T47D (cell line): ENCODE results near the gene SLC16A11.
"Not testable (repeated sequence)": the region's sequence is repeated elsewhere in the genome, so short reads cannot be mapped to it uniquely, and the experiment has no call there.

Source experiments
- DNase-seq, 2 experiments: peaks; one replicate each; pipeline versions ENCODE4 v3.0.0 to v3.0.0-alpha.2; 2011 to 2012; ENCODE audit warnings: low read depth in 1 of 2, low spot score in 1 of 2
- JUND ChIP-seq: IDR thresholded peaks from 2 replicates; pipeline ENCODE4 v1.6.1; 2012; ENCODE audit warnings: low read depth
- in situ Hi-C: cut with HindIII; loops from 2 replicates; pipeline ENCODE4 v1.10.0; 2016; ENCODE audit warnings: low sequenced_read_pairs, low pct_unique_long_range_greater_than_20kb

SLC16A11 gene

GRCh38 chr17:7004398-7005253 is 39.3 kb downstream of the SLC16A11 start:
- in situ Hi-C loops, result no loop called here
- no peak for TF ChIP-seq JUND
- DNase-seq, result peak in 1 of 2 experiments; percentile 76

- in situ Hi-C loops, result no loop called here
- TF ChIP-seq JUND, result no peak
- DNase-seq, result no peak
These were observed 40.1 kb downstream of the SLC16A11 start for GRCh38 chr17:7003745-7004144.

DNA sequence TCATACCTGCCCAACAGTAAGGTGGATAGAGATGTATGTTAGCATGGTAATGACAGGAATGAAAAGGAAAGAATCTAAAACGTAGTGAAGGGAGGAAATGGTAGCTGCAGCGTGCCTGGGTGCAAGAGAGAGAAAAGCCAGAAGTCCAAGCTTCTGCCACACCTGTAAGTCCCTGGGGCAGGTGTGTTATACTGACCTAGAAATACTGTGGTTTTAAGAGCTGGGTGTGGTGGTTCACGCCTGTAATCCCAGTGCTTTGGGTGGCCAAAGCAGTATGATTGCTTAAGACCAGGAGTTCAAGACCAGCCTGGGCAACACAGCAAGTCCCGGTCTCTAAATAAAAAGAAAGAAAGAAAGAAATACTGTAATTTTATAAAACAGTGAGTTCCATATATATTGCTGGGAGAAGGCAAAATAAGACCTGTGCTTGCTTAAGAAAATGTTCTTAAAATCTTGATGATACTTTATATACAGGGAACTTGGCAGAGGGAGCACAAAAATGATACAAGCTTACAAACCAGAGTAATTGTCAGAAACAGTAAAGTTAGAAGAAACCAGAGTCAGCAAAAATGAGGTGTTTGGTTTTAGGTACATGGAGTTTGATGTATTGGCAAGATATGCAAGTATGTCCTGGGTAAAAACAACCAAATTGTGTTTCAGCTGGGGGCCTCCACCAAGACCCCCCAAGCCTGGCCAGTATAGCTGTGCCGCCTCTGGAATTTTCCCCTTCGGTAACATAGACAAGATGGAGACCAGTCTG is 41.4 kb downstream of the SLC16A11 start:
- in situ Hi-C loops, result no loop called here

DNA sequence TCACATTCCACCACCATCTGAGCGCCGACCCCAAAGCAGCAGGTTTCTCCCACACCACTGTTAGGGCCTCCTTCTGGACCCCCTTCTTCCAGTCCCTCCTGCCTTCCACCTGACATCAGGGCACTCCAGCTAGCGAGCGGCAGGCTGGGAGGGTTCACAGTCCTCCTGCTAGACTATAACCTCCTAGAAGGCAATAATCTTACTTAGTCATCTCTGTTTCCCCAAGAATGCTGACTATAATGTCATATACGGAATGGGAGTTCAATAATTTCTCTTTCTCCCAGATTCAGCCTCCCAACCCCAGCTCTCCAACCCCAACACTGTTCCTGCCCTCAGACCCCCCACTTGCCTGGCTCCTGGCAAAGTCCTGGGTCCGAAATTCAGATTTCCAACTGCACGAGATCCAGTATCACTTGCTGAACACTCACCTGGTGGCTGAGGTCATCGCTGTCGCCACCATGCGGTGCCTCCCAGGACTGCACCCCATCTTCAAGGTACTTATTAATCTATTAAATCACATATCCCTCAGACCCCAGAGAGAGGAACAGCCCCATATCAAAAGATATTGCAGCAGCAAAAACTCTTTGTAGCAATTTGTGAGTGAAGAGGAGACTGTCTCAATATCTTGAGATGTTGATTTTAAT is 42.5 kb downstream of the SLC16A11 start:
- no peak for DNase-seq
- no peak for TF ChIP-seq JUND
- in situ Hi-C loops, result no loop called here

More for the DNA sequence above, 41.4 kb downstream of the SLC16A11 start:
- no peak for TF ChIP-seq JUND
- no peak for DNase-seq

DNA sequence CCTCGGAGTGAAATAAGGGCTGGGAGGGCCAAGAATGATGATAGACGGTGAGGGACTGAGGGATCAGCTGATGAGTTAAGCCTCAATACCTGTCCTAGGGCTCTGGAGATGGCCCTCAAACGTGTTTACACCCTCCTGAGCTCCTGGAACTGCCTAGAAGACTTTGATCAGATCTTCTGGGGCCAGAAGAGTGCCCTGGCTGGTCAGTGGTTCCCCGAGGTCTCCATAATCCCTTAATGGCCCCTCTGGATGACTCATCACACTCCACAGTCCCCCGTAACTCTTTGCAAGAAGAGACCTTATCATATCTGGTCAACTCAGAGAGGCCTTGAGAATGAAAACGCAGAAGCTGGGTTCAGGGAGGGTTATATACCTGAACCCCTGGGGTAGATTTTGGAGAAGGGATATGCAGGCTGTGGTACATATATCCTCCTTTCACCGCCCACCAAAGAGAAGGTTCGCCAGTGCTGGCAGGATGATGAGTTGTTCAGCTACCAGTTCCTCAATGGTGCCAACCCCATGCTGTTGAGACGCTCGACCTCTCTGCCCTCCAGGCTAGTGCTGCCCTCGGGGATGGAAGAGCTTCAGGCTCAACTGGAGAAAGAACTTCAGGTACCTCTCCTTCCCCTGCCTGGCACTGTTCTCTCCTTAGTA is 44.9 kb downstream of the SLC16A11 start:
- in situ Hi-C loops, result no loop called here
- TF ChIP-seq JUND, result no peak
- DNase-seq, result no peak

GRCh38 chr17:6997171-6997570 is 46.7 kb downstream of the SLC16A11 start:
- TF ChIP-seq JUND, result no peak
- DNase-seq, result no peak
- in situ Hi-C loops, result no loop called here

- no peak for DNase-seq
- in situ Hi-C loops, result no loop called here
- TF ChIP-seq JUND, result no peak
These were observed 47.5 kb downstream of the SLC16A11 start for GRCh38 chr17:6996256-6997011.

DNA sequence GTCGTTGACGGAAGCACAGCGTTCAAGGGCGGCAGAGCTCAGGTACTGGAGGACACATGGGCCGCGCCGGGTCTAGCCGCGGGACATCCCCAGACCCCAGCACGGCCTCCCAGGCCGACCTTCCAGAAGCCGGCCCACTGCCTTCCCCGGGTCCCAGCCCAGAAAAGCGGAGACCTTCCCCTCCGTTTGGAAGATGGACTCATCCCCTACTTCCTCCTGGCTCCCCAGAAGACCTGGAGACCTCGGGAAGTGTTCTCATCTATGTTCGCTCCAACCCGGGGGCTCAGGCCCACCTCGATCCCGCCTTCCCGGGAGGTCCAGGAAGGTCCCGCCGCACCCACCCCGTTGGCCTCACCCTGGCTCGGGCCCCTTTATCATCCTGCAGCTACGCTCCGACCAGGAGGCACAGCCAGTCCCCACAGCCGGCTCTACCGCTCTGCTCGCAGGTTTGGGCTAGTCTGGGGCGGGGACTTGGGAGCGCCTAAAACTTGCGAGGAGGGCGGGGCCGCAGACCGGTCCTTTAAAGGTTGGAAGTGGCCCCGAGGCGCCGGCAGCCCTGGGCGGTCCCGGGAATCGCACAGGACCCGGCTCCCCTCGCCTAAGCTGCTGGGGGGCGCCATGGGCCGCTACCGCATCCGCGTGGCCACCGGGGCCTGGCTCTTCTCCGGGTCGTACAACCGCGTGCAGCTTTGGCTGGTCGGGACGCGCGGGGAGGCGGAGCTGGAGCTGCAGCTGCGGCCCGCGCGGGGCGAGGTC is 48.2 kb downstream of the SLC16A11 start, which contains the start of gene ALOX12:
Gene ALOX12 (plus strand): TSS at position 550 of the 756 bp plus-strand sequence. CDS start 69 bp downstream, at position 619.
- in situ Hi-C loops, result no loop called here
- TF ChIP-seq JUND, result no peak
- DNase-seq, result no peak

GRCh38 chr17:6994666-6995256 is 49.1 kb downstream of the SLC16A11 start:
- in situ Hi-C loops, result no loop called here
- no peak for TF ChIP-seq JUND

GRCh38 chr17:6994118-6994598 is 49.7 kb downstream of the SLC16A11 start:
- DNase-seq, result no peak
- TF ChIP-seq JUND, result no peak
- in situ Hi-C loops, result no loop called here

More at GRCh38 chr17:6994666-6995256, 49.1 kb downstream of the SLC16A11 start:
- DNase-seq, result no peak

DNA sequence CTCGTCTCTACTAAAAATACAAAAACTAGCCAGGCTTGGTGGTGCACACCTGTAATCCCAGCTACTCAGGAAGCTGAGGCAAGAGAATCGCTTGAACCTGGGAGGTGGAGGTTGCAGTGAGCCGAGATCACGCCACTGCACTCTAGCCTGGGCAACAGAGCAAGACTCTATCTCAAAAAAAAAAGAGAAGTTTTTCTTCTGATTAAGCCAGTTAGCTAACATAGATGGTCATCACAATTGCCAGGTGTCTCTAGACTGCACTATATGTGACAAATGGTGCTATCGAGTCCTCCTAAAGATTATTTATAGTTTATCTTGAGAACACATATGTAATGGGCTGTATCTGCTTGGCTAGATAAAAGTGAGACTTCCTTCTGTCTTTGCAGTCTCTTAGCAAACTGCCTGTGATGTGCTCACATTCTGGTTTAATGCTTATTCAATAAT is 50.3 kb downstream of the SLC16A11 start:
- DNase-seq, in situ Hi-C loops: not testable (repeated sequence)
